ENCODE results near the gene CCDC47.
"Not testable (repeated sequence)": the region's sequence is repeated elsewhere in the genome, so short reads cannot be mapped to it uniquely, and the experiment has no call there.

Gene CCDC47

DNA sequence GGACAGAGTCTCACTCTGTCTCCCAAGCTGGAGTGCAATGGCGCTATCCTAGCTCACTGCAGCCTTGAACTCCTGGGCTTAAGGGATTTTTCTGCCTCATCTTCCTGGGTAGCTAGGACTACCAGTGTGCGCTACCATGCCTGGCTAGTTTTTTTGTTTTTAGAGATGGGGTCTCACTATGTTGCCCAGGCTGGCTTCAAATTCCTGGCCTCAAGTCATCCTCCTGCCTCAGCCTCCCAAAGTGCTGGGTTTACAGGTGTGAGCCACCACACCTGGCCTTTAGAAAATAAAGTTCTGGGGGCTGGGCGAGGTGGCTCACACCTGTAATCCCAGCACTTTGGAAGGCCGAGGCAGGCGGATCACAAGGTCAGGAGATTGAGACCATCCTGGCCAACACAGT lies 53.2 kb downstream of the CCDC47 start:
- not testable (repeated sequence) for DNase-seq

DNA sequence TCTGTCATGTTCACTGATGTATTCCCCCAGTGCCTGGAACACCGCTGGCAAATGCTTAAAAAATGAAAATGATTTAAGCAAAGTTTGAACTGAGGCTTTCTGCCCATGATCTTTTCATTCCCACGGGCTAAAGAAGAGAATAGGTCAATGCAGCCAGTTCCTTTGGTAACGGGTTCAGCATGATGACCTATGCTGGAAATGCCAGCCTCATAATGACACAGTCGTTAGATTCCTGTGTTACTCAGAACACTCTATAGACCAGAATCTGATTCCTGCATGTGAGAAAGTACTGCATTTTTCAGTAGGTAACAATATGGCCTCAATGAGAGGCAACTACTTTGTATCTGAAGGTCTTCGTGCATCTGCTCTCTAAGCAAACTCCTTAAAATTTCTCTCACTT lies 54.4 kb downstream of the CCDC47 start:
- DNase-seq: no peak

DNA sequence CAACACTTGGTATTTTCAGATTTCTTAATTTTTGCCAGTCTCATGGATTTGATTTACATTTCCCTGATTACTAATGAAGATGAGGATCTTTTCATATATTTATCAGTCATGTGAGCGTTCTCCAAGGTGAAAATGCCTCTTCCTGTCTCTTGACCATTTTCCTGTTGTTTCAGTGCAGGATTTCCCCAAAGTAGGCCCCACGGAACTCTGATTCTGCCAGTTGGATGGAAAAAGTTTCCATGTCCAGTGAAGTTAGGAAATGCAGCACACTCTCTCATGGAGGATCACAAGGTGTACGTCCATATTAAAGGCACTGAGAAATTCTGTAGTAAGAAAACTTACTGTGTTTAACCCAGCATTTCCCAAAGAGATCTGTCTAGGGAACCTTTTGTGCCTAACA lies 57.0 kb downstream of the CCDC47 start:
- no peak for DNase-seq

DNA sequence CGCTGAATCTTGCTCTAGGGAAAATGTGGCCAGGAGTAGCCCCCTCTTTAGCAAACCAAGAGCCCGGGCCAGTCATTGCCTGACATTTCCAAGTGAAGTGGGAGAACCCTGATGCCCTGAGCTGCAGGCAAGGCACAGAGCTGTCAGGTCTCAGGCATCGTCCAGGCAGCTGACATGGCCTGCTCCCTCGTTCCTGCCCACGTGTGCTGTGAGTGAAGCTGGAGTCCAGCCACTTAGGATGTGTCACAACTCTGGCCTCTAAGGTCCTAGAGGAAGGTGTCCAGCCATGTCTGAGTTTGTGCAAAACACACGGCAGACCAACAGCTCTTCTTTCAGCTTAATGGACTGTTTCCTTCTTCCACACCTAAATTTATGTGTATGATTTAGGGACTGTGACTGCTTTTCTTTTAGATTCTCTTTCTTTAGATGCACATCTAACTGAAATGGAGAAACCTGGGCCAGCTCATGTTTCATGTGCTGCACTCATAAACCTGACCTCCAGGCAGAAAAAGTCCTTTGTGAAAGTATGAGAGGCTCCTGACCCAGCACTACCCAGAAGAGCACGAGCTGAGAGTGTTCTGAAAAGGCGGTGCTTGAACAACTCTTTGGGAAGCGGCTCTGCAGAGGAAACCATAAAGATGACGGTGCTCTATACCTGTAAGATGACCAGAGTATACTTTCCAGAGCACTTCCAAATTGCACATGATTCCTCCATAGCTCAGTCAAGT lies 58.7 kb downstream of the CCDC47 start:
- DNase-seq: no peak

DNA sequence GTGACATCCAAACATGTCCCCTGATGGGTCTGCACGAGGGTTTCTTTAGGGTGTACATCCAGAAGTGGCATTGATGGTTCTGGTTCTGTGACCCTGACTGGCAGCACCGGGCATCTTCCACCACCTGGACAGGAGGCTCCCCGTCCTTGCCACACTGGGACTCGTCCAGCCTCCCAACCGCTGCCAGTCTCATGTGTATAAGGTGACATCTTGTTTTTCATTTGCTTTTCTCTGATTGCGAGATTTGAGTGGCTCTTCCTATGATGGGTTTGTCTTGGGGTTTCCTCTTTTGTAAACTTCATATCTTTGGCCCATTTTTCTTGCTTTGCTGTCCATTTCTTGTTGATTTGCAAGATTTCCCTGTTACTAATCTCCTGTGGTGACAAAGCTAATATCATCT lies 64.3 kb downstream of the CCDC47 start:
- DNase-seq: no peak

DNA sequence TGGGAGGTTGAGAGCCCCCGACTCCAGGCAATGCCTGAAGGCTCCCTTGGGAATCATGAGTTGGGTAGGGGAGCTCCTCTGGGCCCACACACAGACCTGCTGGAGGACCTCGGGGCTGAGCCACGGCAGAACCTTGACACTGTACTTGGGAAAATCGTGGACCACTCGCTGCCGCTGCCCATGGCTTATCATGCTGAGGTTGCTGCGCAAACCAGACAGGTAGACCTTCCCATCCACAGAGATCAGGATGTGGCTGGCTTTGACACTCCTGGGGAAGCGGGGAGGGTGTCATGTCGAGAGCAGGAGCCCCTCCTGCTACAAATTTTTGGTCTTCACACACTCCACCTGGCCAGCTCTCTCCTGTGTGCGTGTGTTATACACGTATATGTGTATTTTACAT lies 66.2 kb downstream of the CCDC47 start:
- DNase-seq: no peak

DNA sequence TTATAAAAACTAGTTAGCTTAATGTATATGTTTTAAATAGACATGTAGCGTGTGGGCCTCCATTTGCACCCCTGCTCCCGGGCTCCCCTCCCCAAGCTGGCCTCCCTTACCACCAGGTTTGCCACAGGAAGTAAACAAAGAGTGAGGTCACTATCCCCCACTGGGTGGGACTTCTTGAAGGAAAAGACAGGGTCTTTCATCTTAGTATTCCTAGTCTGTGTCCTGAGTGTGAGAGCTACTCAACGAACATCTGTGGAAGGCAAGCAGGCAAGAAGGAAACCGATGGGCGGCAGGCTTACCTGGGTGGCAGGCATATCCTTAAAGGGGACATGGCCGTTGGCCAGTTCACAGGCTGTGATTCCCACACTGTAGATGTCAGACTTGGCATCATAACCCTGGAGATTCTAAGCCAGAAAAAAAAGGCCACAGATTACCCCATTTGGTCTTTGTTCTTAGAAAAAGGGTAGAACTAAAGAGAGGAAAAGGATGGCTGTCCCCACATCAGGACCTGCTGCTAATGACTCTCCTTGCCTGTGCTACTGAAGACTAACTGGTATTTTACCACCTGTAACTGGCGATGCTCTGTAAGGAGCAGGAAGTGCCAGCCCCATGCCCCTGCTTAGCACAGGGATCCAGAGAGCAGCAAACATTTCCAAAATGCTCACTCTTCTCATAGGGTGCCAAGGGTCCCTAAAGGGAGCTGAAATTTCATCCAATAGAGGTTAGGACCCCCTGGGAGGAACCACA lies 66.9 kb downstream of the CCDC47 start:
- DNase-seq: no peak

DNA sequence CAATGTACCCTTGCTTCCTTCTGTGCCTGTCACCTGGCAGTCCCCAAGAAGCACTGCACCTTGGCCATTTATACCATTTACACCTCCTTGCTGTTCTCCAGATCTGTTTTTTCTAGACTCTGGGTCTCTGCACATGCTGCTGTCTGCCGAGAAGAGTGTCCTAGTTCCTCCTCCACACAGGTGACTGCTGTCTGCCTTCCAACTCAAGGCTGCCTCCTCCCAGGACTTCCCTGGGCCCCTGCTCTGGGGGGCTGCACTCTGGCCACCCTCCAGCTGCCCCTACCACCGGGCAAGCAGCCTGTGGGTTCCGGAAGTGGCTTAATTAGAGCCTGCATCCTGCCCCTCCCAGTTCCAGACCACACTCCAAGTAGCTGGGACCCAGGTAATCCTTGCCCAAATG lies 67.7 kb downstream of the CCDC47 start:
- no peak for DNase-seq

DNA sequence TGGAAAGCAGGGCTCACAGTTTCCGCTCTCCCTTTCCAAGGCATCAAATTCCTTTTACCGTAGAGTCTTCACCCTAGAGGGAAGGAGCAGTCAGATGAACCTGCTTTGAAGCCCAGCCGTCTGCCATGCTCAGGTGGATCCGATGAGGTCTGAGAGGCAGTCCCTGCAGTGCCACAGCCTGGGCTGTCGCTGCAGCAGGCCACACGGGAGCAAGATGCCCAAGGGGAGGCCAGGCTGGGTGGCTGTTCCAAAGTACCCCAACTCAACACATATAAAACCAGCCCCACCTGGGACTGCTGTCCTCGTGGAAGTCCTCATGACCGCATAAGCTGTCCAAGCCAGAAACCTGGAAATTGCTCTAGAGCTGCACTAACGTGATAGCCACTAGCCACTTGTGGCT lies 68.6 kb downstream of the CCDC47 start:
- no peak for DNase-seq

DNA sequence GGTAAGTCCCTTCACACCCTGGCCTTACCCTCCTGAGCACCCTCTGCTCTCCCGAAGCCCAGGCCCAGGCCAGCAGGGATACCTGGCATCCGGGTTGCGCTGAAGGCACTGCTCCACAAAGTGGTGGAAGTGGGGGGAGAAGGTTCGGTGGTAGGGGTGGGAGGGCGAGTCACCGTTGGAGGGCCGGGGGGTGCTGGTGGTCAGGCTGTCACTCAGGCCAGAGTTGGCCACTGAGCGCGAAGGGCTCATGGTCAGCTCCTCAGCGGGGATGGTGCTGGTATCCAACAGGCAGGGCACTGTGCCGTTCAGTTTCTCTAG lies 69.2 kb downstream of the CCDC47 start:
- DNase-seq: no peak

DNA sequence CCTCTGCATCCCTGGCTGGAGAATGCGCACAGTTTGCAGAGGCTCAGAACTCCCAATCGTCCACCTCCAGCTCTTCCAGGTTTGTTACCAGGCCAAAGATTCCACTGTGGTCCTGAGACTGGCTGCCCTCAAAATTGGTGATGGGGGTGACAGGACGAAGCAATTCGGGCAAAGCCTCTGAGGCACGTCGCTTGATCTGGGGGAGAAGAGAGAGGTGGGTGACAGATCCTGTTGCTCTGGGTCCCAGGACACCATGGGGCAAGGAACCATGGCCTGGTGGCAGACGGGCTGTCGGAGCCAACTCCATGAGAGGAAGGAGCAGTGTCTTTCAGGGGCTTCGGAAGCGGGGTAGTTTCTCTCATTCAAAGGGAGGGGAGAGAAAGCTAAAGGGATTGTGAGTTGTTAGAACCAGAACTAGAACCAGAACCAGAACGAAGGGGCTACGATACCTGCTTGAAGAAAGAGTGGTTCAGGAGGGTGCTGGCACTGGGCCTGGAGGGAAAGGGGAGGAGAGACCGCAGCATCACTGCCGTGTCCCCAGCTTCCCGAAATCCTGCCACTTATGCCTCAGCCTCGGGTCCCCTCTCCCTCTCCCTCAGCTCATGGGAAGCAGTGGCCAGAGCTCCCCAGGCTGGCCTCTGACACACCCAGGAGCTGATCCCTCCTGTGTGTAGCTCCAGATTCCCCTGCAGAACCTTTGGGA lies 69.7 kb downstream of the CCDC47 start:
- DNase-seq: no peak

DNA sequence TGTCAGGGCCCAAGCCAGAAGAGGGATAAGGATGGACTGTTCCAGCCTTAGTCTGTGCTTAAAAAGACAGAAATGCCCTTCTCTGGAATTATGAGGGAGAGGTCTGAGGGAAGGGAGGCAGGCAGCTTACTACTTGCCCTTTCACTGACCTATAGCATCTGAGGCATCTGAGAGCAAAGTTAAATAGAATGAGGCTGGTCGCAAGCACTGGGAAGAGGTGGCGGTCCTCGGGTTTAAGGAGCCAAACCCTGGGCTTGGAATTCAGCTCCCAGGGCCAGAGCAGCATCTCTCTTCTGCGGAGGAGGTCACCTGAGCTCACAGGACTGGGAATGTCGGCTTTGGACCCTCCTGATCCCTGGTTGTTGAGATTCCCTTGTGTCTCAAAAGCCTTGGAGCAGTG lies 70.4 kb downstream of the CCDC47 start:
- DNase-seq: no peak

DNA sequence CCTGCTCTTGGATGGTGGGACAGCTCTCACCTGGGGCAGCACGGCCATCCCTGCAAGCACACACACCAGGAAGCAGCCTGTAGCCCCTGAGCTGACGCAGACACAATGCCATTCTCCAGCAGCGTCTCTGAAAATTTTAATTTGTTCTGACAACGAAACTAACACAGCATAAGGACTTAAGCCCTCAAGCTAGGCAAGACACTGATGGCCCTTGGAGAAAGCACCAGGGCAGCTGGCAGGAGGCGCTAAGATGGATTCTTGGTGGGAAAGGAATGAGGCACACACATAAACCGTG lies 70.7 kb downstream of the CCDC47 start:
- DNase-seq: no peak

DNA sequence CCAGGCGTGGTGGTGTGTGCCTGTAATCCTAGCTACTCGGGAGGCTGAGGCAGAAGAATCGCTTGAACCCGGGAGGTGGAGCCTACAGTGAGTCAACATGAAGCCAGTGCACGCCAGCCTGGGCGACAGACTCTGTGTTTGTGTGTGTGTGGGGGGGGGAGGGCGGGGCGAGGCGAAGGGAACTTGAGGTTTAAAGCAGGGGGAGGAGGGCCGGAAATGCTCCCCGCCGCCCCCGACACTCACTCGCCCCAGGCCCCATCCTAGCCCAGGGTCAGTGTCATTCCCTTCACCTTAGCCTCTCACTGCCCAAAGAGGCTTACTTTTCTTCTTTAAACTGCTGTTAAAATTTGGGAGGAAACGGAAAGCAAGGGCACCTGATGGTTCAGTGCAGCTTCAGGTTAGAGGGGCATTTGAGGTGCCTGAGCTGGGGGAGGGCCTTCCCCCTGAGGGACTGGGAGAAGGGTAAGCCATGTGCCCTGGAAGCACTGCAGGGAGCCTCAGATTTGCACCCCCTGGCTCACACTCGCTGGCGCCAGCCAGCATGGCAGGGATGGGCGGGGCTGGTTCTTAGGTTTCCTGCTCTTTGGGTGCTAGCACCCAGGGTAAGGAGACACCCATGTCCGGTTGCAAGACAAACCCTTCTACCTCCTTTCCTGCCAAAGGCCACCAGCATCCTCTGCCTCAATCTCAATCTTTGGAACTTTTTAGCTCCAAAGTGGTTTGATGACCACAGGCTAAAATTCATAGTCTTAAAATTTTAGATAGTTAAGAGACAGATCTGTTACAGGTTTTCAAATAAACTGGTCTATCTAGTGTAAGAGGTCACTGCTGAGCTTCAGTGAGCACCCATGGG lies 71.3 kb downstream of the CCDC47 start:
- peak; percentile 65 for DNase-seq

DNA sequence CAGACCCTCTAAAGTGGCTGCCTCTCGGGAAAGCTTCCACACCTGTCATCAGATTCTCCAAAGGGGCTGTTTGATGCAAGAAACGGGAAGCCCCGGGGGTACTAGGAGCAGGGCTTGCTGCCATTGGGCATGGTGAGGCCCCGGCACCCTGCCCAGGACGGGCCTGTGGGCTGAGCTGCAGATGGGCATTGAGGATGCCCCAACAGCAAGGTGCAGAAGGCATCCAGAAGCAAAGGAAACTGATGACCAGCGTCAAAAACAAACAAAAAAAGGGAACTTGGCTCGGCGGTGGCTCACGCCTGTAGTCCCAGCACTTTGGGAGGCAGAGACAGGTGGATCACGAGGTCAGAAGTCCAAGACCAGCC lies 72.0 kb downstream of the CCDC47 start:
- no peak for DNase-seq

DNA sequence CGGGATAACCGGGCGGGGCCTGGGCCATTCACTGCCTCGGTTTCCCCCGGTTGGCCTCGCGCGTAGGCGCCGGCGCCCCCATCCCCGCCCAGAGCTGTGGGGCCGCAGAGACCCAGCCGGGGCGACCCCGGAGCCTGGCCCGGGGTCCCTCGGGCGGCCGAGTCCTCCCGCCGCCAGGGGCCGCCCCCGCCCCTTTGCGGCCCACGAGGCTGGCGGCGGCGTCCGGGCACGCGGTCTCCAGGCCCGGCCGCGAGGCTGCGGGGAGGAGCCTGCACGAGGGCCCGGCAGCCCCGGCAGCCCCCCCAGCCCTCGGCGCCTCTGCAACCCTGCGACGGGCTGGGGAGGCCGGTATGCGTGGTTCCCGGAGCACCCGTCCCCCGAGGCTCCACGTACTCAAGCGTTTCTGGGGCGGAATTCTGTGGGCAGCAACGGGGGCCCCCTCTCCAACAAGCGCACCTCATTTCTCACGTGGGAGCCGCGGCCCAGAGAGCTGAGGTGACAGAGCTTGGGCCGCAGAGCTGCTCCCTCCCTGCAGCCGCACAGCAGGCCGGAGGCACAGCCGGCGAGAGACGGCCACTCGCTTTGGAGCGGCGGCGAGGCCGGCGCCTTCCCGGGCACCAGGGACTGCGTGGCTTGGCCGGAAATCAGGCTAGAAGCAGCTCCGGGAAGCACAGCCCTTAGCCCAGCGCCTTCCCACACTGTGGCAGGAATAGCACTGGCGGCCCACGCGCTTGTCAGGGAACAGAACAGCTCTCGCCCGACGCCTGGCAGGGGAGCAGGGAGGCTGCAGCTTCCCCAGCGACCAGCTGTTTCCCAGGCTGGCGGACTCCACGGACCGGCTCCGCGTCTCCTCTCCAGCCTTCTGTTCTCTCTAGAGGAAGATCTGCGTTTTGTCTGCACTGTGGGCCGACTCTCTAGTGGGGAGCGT lies 72.6 kb downstream of the CCDC47 start:
- peak; percentile 37 for DNase-seq

DNA sequence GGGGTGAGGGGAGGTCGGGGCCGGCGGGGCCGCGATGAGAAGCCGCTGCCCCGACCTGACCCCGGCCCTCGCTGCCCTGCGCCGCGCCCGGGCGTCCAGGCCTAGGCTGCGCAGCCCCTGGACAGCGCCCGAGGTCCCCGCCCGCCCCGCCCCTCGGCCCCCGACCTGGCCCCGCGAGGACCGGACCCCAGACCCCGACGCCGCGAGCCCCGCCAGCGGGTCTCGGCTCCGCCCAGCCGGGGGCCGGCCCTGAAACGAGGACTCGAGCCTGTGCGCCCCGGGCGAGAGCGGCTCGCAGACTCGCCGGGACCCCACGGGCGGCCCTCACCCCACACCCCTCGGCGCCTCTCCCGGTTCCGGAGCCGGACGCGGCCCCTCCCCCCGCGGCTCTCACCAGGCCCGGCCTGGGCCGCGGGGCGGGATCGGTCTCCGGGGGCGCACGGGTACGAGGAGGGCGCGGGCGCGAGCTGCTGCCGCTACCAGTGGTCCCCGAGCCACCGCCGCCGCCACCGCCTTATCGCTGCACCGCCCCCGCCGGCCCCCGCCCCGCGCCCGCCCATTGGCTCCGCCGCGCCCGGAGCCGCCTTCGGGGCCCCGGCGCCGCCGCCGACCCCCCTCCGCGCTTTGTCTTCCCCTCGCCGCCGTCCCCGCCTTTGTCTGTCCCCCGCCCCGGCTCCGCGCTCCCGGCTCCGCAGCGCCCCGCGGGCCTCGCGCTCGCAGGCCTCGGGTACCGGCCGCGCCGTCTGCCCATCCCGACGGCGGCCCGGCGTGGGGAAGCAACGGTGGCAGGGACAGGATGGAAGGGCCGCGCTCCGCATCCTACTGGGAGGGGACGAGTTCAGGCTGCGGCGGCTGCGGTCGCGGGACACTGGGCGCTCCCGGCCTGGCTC lies 73.5 kb downstream of the CCDC47 start, which contains the start of gene LIMD2:
TSS of gene LIMD2 (minus strand) at position 488 of the 890 bp plus-strand sequence. CDS start 827 bp downstream, outside the sequence.
- DNase-seq: peak; percentile 81

DNA sequence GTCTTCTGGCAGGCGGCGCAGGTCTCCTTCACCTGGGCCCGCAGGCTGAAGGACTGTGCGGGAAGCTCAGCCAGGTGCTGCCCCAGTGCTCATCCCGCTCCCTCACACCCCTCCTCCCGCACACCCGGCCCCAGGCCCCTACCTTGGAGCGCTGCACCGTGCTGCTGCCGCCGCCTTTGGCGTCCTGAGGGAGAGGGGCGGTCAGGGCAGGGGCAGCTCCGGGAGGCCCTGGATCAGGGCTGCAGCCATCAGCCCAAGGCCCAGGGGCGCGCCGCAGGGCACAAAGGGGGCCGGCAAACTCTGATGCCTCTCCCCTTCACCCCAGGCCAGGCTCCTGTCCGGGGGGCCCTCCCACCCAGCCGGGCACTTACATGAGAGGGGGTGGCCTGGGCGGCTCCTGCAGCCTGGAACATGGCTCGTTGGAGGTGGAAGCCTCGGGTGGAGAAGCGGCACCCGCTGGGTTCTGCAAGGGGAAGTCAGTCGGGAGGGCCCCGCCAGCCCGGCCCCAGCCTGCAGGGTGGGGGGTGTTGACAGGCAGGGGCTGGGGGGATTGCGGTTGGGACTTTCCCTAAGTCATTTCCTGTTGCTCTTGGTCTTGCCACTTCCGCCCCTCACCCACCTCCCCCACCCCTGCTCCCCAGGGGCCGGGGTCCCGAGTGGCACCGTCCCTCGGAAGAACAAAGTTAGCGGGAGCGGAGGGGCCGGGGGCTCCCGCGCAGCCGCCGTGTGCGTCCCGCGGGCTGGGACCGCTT lies 74.3 kb downstream of the CCDC47 start:
- peak; percentile 78 for DNase-seq

DNA sequence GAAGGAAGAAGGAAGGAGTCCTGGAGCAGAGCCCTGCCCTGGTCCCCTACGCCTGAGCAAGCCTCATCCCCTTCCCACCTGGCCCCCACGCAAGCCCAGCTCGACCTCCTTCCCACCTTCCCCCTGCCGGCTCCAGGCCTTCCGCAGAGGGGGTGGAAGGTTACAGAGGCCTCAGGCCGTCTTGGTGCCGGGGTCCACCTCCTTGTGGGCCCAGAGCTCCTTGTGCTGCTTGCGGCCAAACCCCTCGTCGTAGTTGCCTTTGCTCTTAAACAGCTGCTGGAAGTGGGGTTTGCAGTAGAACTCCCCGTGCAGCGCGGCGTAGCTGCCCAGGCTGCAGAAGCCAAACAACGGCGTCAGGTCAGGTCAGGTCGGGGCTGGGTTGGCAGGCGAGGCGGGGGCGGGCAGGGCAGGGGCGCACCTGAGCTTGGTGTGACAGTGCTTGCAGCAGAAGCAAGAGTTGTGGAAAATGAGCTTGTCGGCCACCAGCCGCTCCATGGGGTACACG lies 75.0 kb downstream of the CCDC47 start:
- no peak for DNase-seq
